Measurements from ENCODE around the gene LRRC52.

GRCh38 chr1:165533254-165533653 is 10.5 kb upstream of the LRRC52 start:
- no peak for TF ChIP-seq CTCF (IDR thresholded peaks at IDR 0.05)
- TF ChIP-seq POLR2A (IDR thresholded peaks at IDR 0.05), result no peak
